Erythroblast (primary cell): ENCODE results near the gene PBOV1.

Source experiments
- GATA1 ChIP-seq: IDR thresholded peaks from 2 replicates; pipeline ENCODE4 v1.6.1; 2011; ENCODE audit warnings: low read depth, mild to moderate bottlenecking, control low read depth, low read length, moderate library complexity
- POLR2A ChIP-seq: IDR thresholded peaks from 2 replicates; pipeline ENCODE4 v1.6.1; 2011; ENCODE audit warnings: mild to moderate bottlenecking, low read length

GRCh38 chr6:138204792-138205384 is 13.4 kb downstream of the PBOV1 start:
- no peak for TF ChIP-seq POLR2A
- no peak for TF ChIP-seq GATA1
